Measurements from ENCODE around the gene TMEM123. TPM values are rescaled to one million over a fixed set of nuclear protein-coding genes. Genes with fewer than 3 reads are reported as not detected.

Gene TMEM123
- total and polyA plus RNA-seq, 2 of the 13 experiments (the other 11 are each of a cell fraction or from before 2014, with no cell fraction given) = 365 to 2,761 TPM

GRCh38 chr11:102438311-102439062, 14.1 kb downstream of the TMEM123 start:
- no peak overlapping the region for H3K9ac ChIP-seq (ENCODE audit: insufficient read depth, low read depth, low read length)
- H4K20me1 ChIP-seq (ENCODE audit: insufficient read depth, low read length) = peaks cover 55% of the 10 kb centered on the region
- peaks cover 83% of the 10 kb centered on the region for H3K79me2 ChIP-seq (ENCODE audit: insufficient read depth, low read length)
- no peak overlapping the region for H3K4me2 ChIP-seq (ENCODE audit: low read depth, low read length)
- ATAC-seq (peak; percentile 61), DNase-seq (ENCODE audit: low spot score) (peak; percentile 19), FAIRE-seq (no peak)
- no peaks in the 10 kb centered on the region for H3K27me3 ChIP-seq (ENCODE audit: control insufficient read depth in 1 of 2, insufficient read depth in 2 of 2, low read length in 2 of 2)
- CTCF ChIA-PET (ENCODE audit: low intra/inter-chr PET ratio, low total read pairs) = no interaction called here
- BruUV-seq (replicated peaks) = no TSS peak
- H3K4me3 ChIP-seq (replicated peaks in 1 of 3; ENCODE audit: insufficient read depth in 1 of 3, low read depth in 2 of 3, low read length in 3 of 3) = no peak overlapping the region
- WGBS (ENCODE audit: low lambda C conversion rate) = 61% methylated on average over 16 of the region's 18 CpGs
- H3K4me1 ChIP-seq (ENCODE audit: insufficient read depth, low read length) = peaks cover 46% of the 10 kb centered on the region
- peaks cover 10 to 49% of the 10 kb centered on the region in 2 experiments for H3K36me3 ChIP-seq (replicated peaks in 1 of 2; ENCODE audit: control insufficient read depth in 1 of 2, insufficient read depth in 2 of 2, low read length in 2 of 2)
- H2AFZ ChIP-seq (ENCODE audit: low read length) = no peak overlapping the region
- POLR2A ChIA-PET = interaction anchor here (0.9 to 1.1 kb wide), 2 partner anchors 11 to 13 kb away, joined by 3 to 7 read pairs; no protein-coding TSS in a partner anchor
- no peak overlapping the region for H3K27ac ChIP-seq (ENCODE audit: extremely low read length, insufficient read depth, low read length)
- in situ Hi-C loops (cut with HindIII; ENCODE audit: extremely low pct_ligation_motif_present, low pct_unique_long_range_greater_than_20kb) = no loop called here
- intact Hi-C loops (cut with micrococcal nuclease; ENCODE audit: unreplicated experiment) = no loop called here
- H3K9me3 ChIP-seq (ENCODE audit: low read length) = peaks cover 11% of the 10 kb centered on the region; the same call in 1 of the 2 replicates
- TF ChIP-seq ZNF589 (CRISPR knock-in tag; conservative IDR thresholded peaks at IDR 0.05) (no peak), HDAC2 (CRISPR knock-in tag; IDR thresholded peaks at IDR 0.05) (peak; percentile 70; the same call in 1 of the 2 replicates), RXRA (CRISPR knock-in tag; IDR thresholded peaks at IDR 0.05) (no peak), SRF (IDR thresholded peaks at IDR 0.05; ENCODE audit: low read depth, low read length) (no peak), FOXK2 (IDR thresholded peaks at IDR 0.05) (no peak), ZFP37 (CRISPR knock-in tag; IDR thresholded peaks at IDR 0.05; ENCODE audit: borderline replicate concordance) (0 out of 2 replicates have a peak, but pooled peaks have one; percentile 31), ZBTB44 (CRISPR knock-in tag; IDR thresholded peaks at IDR 0.05) (no peak), KDM5B (CRISPR knock-in tag; IDR thresholded peaks at IDR 0.05; ENCODE audit: borderline replicate concordance) (0 out of 2 replicates have a peak, but pooled peaks have one; percentile 63), KDM3A (CRISPR knock-in tag; IDR thresholded peaks at IDR 0.05; ENCODE audit: low read depth) (0 out of 2 replicates have a peak, but pooled peaks have one; percentile 69), FOXP1 (IDR thresholded peaks at IDR 0.05) (no peak), FOXP1 (CRISPR knock-in tag; IDR thresholded peaks at IDR 0.05) (peak; percentile 60), MLLT10 (CRISPR knock-in tag; IDR thresholded peaks at IDR 0.05) (no peak), MTF2 (CRISPR knock-in tag; IDR thresholded peaks at IDR 0.05; ENCODE audit: borderline replicate concordance) (no peak), SALL1 (CRISPR knock-in tag; IDR thresholded peaks at IDR 0.05) (peak; percentile 89), NFKB2 (CRISPR knock-in tag; IDR thresholded peaks at IDR 0.05; ENCODE audit: borderline replicate concordance) (0 out of 2 replicates have a peak, but pooled peaks have one; percentile 70), ATRX (CRISPR knock-in tag; IDR thresholded peaks at IDR 0.05; ENCODE audit: borderline replicate concordance) (no peak), KMT2A (CRISPR knock-in tag; IDR thresholded peaks at IDR 0.05) (0 out of 2 replicates have a peak, but pooled peaks have one; percentile 28), ZNF773 (CRISPR knock-in tag; IDR thresholded peaks at IDR 0.05; ENCODE audit: borderline replicate concordance) (0 out of 2 replicates have a peak, but pooled peaks have one; percentile 40), STAT5B (CRISPR knock-in tag; IDR thresholded peaks at IDR 0.05) (no peak), ZNF598 (CRISPR knock-in tag; IDR thresholded peaks at IDR 0.05; ENCODE audit: borderline replicate concordance) (0 out of 2 replicates have a peak, but pooled peaks have one; percentile 73), ZNF576 (CRISPR knock-in tag; IDR thresholded peaks at IDR 0.05) (0 out of 2 replicates have a peak, but pooled peaks have one; percentile 17), ELF3 (CRISPR knock-in tag; IDR thresholded peaks at IDR 0.05) (no peak)
- TF ChIP-seq, protein P1, sequence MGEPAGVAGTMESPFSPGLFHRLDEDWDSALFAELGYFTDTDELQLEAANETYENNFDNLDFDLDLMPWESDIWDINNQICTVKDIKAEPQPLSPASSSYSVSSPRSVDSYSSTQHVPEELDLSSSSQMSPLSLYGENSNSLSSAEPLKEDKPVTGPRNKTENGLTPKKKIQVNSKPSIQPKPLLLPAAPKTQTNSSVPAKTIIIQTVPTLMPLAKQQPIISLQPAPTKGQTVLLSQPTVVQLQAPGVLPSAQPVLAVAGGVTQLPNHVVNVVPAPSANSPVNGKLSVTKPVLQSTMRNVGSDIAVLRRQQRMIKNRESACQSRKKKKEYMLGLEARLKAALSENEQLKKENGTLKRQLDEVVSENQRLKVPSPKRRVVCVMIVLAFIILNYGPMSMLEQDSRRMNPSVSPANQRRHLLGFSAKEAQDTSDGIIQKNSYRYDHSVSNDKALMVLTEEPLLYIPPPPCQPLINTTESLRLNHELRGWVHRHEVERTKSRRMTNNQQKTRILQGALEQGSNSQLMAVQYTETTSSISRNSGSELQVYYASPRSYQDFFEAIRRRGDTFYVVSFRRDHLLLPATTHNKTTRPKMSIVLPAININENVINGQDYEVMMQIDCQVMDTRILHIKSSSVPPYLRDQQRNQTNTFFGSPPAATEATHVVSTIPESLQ (CRISPR knock-in tag; conservative IDR thresholded peaks at IDR 0.05) = no peak

Data from HepG2 (cell line).